Amniotic epithelial cell (primary cell): Measurements from ENCODE around the gene GAL3ST2.
"Not testable (repeated sequence)": the region's sequence is repeated elsewhere in the genome, so short reads cannot be mapped to it uniquely, and the experiment has no call there.

Source experiments
- DNase-seq: peaks from one replicate; pipeline ENCODE4 v3.0.0-alpha.2; 2010; ENCODE audit warnings: low read depth

Gene GAL3ST2

DNA sequence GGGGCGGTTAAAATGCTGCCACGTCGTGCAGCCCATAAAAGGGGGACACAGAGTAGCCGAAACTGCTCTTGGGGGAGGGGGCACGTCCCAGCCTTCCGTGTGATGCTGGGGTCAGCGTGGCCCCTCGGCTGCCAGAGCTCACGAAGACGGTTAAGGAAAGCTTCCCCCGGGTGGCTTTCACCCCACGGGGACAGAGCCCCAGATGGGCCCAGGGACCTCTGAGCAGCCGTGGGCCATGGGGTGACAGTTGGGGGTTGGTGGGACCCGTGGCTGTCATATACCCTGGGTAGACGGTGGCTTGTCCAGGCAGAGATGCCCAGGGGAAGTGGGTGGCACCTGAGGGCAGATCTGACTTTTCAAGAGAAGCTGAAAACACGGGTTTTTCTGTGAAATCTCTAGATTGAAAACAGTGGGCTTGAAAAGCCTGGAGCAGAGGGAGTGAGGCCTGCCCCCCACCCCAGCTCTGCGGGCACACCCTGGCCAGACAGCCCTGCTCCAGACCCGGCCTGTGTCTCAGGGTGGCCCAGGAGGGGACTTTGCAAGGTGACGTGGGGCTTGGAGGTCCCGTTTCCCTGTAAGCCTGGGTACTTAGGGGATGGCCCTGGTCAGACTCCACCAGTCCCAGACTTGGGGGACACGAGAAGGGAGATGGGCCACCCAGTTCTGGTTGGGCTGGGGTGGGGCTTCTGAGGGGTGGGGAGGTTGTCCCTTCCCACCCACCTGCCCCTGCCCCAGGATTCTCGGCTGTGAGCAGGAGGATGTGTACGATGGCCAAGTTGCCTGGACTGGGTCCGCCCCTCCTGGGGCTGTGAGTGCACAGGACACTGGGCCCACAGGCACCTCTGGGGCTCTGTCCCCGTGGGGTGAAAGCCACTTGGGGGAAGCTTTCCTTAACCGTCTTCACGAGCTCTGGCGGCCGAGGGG lies 33.0 kb downstream of the GAL3ST2 start:
- DNase-seq, result no peak

DNA sequence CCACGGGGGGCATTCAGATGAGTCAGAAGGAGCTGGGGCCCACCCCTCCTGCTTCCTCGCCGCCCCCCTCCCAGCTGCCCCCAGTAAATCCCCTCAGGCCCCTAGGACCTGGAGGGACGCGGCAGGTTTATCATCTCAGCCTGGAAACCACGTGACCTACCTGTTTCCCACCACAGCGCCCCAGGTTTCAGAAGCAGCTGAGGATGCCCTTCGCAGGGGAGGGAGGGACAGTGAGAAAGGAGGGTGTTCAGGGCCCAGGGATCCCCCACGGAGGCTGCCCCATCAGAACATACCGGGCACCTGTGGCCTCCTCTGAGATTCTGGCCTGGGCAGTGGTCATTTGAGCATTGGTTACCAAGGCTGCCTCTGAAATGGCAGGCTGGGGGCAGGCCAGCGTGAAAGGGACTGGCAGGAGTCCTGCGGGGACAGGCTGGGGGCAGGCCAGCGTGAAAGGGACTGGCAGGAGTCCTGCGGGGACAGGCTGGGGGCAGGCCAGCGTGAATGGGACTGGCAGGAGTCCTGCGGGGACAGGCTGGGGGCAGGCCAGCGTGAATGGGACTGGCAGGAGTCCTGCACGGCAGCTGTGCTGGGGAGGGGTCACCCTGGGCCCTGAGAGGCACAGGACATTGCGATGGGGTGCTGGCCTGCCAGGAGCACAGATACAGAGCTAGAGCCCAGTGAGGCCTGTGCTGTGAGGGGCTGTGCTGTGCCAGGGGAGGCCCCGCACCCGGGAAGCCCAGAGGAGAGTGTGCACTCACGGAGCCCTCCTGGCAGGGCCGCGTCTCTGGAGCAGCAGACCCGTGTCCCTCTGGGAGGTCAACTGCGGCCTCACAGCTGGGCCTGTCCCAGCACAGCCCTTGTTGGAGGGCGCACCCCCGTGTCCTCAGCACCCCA lies 33.9 kb downstream of the GAL3ST2 start:
- no peak for DNase-seq

DNA sequence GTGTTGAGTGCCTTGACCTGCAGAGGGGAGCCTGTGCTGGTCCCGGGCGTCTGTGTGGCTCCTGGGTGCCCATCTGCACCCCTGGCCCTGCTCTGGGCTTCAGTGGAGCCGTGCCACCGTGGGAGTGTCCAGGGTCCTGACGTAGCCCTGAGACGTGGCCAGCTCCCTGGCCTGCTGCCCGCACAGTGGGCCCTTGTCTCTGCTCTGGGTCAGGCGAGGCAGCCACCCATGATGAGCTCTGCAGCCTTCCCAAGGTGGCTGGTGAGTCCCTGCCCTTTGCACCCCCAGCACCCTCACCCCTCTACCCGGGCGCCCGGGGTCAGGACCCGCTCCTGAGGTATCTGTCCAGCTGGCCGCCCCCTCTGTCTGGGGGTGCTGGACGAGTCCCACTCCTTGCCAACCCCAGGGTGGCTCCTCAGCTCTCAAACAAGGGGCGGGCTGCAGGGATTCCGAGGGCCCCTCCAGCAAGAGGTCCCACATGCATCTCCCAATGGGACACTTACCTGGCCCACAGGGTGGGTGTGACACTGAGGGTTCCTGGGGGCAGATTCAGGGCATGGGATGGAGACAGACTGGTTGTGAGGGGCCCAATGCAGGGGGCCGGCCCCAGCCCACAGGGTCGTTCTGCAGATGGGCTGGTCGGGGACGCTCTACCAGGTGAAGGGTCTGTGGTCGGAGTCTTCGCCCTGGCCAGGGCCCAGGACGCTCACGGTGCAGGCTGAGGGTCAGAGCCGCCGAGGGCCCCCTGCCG lies 34.8 kb downstream of the GAL3ST2 start:
- DNase-seq, result no peak

- DNase-seq, result no peak
Observed at GRCh38 chr2:241811952-241812729, 35.5 kb downstream of the GAL3ST2 start.

GRCh38 chr2:241812730-241813643 lies 36.4 kb downstream of the GAL3ST2 start:
- no peak for DNase-seq

DNA sequence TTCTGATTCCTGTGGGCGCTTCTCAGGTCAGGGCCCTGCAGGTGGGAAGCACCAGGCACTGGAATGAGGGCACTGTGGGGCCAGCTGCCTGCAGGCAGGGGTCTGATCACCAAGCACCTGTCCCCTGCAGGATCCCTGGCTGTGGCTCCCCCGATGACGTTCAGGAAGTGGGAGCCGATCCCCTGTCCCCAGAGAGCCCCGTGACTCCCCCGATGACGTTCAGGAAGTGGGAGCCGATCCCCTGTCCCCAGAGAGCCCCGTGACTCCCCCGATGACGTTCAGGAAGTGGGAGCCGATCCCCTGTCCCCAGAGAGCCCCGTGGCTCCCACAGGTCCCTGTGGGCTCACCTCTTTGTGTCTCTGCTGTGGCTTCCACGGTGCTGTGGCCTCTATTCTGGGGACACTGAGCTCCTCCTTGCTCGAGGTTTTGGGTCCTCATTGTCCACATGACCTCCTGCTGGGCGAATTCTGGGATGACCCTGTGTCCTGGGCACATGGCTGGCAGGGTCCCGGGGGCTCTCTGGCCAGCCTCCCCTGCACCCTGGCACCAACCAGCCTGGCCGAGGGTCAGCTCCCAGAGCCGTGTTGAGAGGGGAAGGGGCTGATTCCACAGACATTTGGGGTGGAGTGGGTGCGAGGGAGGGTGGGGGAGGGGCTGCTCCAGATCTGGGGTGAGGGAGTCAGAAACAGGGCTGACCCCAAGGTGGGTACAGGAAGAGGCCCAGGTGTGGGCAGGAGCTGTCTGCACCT lies 37.2 kb downstream of the GAL3ST2 start:
- DNase-seq, result no peak

DNA sequence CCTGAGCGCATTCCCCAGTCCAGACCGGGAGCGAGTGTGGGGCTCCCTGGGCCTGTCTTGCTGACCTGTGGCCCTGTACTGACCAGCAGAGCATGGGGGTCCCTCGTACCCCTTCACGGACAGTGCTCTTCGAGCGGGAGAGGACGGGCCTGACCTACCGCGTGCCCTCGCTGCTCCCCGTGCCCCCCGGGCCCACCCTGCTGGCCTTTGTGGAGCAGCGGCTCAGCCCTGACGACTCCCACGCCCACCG lies 37.7 kb downstream of the GAL3ST2 start:
- DNase-seq, result no peak

DNA sequence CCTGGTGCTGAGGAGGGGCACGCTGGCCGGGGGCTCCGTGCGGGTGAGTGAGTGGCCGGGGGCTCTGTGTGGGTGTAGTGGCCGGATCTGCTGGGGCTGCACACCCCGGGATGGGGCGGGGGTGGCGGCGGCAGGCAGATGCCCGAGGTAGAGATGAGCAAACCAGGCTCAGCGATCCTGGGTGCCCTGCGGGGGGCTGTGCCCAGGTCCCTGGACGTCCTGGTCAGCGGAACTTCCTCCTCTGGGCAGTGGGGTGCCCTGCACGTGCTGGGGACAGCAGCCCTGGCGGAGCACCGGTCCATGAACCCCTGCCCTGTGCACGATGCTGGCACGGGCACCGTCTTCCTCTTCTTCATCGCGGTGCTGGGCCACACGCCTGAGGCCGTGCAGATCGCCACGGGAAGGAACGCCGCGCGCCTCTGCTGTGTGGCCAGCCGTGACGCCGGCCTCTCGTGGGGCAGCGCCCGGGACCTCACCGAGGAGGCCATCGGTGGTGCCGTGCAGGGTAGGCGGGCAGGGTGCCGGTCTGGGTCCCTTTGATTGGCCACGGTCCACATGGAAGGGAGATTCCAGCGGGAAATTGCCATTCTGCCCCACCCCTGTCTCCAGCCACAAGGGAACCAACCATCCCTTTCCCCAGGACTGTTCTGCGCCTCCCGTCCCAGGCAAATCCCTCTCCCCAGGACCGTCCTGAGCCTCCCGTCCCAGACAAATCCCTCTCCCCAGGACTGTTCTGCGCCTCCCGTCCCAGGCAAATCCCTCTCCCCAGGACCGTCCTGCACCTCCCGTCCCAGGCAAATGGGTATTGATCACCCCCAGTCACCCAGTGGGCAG lies 38.2 kb downstream of the GAL3ST2 start:
- DNase-seq, result no peak

DNA sequence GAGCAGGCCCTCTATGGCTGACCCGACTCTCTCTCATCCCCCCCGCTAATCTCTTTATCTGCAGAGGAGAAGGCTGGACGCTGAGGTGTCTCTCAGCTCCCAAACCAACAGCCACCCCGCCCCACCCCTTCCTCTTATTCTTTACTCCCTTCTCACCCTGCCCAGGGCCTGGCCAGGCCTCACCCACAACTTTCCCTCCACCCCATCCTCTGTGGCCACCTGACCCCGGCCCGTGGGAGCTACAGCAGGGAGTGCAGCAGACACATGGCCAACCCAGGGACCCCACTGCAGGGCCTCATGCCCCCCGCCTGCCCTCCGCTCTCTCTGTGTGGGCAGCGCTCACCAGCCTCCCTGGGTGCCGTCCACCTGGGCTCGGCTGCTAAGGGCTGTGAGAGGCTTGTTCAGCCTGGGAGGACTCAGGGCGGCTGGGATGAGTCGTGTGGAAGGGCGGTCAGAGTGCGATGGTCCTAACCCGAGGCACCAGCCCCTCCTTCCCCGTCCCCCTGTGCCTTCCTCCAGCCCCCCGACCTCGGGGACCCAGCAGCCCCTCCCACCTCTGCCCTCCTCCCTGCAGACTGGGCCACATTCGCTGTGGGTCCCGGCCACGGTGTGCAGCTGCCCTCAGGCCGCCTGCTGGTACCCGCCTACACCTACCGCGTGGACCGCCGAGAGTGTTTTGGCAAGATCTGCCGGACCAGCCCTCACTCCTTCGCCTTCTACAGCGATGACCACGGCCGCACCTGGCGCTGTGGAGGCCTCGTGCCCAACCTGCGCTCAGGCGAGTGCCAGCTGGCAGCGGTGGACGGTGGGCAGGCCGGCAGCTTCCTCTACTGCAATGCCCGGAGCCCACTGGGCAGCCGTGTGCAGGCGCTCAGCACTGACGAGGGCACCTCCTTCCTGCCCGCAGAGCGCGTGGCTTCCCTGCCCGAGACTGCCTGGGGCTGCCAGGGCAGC lies 39.1 kb downstream of the GAL3ST2 start:
- no peak for DNase-seq

GRCh38 chr2:241816431-241817121 lies 40.0 kb downstream of the GAL3ST2 start:
- no peak for DNase-seq

DNA sequence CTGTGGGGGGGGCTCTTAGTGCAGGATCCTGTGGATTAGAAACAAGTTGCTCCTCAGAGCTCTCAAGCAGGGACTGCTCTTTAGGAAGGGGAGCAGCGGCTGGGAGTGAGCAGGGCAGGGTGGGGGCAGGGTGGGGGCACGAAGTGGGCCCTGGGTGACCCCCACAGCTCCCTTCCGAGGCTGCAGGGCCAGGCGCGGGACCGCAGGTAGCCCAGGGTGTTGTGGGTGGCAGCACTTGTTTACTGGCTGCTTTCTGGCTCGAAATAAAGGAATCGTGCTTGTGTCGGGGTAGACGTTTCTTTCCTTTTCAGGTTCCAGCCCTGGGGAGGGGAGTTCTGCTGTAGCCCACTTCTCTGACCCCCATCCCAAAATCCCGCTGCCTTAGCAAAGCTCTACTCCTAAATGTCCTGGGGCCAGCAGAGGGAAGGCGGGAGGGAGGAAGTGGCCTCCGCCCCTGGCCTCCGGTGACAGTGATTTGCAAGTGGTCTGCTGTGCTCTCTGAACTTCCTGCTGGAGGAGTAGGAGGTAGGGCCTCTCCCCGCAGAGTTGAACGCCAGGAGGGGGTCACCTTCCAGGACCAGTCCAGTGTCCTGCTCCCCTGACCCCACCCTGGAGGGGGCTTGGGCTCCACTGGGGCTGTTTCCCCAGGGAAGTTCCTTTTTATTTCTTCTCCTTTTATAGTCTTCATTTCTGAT lies 40.7 kb downstream of the GAL3ST2 start:
- no peak for DNase-seq

- DNase-seq, result not testable (repeated sequence)
Observed at GRCh38 chr2:241817821-241818215, 41.2 kb downstream of the GAL3ST2 start.

DNA sequence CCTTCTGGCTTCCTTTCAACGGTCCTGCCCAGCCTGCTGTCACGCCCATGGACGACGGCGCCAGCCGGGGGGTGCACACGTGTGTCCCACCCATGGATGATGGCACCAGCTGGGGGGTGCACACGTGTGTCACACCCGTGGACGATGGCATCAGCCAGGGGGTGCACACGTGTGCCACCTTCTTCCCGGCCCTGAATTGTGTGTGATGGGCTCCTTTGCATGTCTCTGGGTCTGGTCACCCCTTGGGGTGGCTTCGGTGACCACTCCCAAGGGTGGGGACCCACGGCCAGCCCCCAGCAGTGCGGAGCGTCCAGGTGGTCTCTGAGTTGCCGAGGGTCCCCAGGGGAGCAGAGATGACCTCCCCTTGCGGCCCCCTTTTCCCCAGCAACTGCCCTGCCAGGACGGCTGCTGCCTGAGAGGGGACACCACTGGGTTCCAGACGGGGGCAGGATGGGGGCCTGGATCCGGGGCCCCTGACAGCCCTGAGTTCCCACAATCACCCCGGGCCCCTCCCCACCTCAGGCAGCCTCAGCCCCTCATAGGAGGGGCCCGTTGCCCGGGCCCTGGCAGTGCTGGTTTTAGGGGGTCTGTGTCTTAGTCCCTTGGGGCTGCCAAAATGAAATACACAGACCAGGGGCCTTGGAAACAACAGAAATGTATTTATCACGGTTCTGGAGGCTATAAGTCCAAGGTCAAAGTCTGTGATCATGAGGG lies 41.8 kb downstream of the GAL3ST2 start:
- no peak for DNase-seq

DNA sequence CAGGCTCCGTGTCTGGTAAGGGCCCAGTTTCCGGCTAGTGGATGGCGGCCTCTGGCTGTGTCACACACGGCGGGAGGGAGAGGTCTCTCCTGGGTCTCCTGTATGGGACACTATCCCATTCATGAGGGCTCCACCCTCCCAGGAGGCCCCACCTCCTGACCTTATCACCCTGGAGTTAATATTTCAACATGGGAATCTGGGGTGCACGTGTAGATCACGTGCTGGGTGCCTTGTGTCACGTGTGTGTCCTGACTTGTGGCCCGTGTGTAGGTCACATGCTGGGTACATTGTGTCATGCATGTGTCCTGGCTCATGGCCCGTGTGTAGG lies 42.3 kb downstream of the GAL3ST2 start:
- no peak for DNase-seq

DNA sequence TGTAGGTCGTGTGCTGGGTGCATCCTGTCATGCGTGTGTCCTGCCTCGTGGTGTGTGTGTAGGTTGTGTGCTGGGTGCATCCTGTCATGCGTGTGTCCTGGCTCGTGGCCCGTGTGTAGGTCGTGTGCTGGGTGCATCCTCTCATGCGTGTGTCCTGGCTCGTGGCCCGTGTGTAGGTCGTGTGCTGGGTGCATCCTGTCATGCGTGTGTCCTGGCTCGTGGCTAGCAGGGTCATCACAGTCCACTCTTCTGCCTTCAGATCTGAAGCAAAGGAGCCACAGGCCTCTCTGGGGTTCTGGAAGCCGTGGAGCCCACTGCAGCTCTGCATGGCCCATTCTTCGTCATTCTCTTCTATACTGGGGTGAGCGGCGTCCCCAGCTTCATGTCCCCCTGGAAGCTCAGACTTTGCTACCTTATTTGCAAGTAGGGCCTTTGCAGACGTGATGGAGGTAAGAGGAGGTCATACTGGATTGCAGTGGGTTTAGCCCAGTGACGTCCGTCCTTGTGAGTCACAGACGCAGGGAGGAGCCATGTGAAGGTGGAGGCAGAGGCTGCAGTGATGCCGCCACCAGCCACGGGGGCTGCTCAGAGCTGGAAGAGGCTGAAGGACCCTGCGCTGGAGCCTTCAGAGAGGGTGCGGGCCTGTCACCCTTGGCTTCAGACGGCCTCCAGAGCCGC lies 43.5 kb downstream of the GAL3ST2 start:
- not testable (repeated sequence) for DNase-seq
